H1 (cell line): ENCODE results near the gene ICAM2.
"Not testable (repeated sequence)": the region's sequence is repeated elsewhere in the genome, so short reads cannot be mapped to it uniquely, and the experiment has no call there.

Experiments used
- CHD2 ChIP-seq: IDR thresholded peaks from 2 replicates; pipeline ENCODE4 v1.6.1; 2012; ENCODE audit warnings: low read length, improper control_type of control experiment
- CTCF ChIP-seq, 3 experiments: IDR thresholded peaks; 1 replicate in 2 of 3; 2 replicates in 1 of 3; pipeline versions ENCODE4 v1.5.1 to v1.6.1; 2011; ENCODE audit warnings: low read length in 3 of 3, mild to moderate bottlenecking in 3 of 3, inconsistent platforms in 2 of 3, low read depth in 1 of 3, moderate library complexity in 1 of 3; ENCODE audit not compliant: insufficient read depth in 1 of 3; ENCODE audit errors: control extremely low read depth in 1 of 3

DNA sequence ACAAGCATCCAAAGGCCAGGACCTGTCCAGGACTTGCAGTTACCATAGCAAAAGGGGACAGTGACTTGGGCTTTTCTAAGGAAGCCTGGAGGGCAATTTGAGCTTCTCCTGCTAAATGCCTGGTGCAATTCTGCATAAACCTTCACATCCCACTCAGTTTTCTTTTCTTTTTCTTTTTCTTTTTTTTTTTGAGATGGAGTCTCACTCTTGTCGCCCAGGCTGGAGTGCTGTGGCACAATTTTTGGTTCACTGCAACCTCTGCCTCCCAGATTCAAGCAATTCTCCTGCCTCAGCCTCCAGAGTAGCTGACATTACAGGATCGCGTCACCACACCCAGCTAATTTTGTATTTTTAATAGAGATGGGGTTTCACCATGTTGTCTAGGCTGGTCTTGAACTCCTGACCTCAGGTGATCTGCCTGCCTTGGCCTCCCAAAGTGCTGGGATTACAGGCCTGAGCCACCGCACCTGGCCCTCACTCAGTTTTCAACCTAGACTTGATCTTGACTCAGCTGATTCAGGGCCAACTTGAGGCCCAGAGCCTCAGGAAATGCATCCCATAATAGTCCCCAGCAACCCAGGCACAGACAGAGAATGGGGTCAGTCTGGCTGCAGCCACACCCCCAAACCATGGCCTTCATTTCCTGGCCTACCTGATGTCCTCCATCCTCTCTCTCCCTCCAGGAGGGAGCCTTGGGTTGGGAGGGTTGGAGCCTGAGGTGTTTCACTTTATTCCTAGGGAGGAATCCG is 13.2 kb downstream of the ICAM2 start:
- not testable (repeated sequence) for TF ChIP-seq CTCF (IDR thresholded peaks at IDR 0.05; ENCODE audit: control extremely low read depth in 1 of 3, insufficient read depth in 1 of 3, low read depth in 1 of 3, low read length in 3 of 3); CHD2
